GM23338 (cell line): ENCODE measurements around the gene PBLD. TPM values are rescaled to one million over a fixed set of nuclear protein-coding genes. Genes with fewer than 3 reads are reported as not detected.

Experiments
- ATAC-seq: fragments of 200-7000 bp; cut with Tn5 transposase; 3 replicates; pipeline ENCODE4 v1.9.1; 2020
- DNase-seq: peaks from one replicate; pipeline ENCODE4 v3.0.0-alpha.2; 2015; ENCODE audit warnings: low spot score
- H2AFZ ChIP-seq: fragments of 200-600 bp; sonication (generic); 2 replicates; pipeline ENCODE4 v1.8.0; 2016; ENCODE audit warnings: antibody characterized with exemption, mild to moderate bottlenecking, moderate library complexity
- H3F3A ChIP-seq: fragments of 200-600 bp; sonication (generic); replicated peaks from 2 replicates; pipeline ENCODE4 v1.8.0; 2017; ENCODE audit warnings: antibody characterized with exemption, mixed run types, low read depth
- H3K27ac ChIP-seq: fragments of 200-600 bp; sonication (generic); 2 replicates; pipeline ENCODE4 v1.6.1; 2016; ENCODE audit warnings: low read depth
- H3K27me3 ChIP-seq: fragments of 200-600 bp; sonication (generic); 2 replicates; pipeline ENCODE4 v1.8.0; 2016; ENCODE audit warnings: mild to moderate bottlenecking, mixed run types, moderate library complexity; ENCODE audit not compliant: insufficient read depth
- H3K36me3 ChIP-seq: fragments of 200-600 bp; sonication (generic); 2 replicates; pipeline ENCODE4 v1.8.0; 2016; ENCODE audit warnings: mild to moderate bottlenecking; ENCODE audit not compliant: insufficient read depth
- H3K4me1 ChIP-seq: fragments of 200-600 bp; sonication (generic); 2 replicates; pipeline ENCODE4 v1.8.0; 2016; ENCODE audit warnings: mild to moderate bottlenecking, moderate library complexity; ENCODE audit not compliant: insufficient read depth
- H3K4me2 ChIP-seq: fragments of 200-600 bp; sonication (generic); 2 replicates; pipeline ENCODE4 v1.7.1; 2017; ENCODE audit warnings: mixed run types
- H3K4me3 ChIP-seq: fragments of 200-600 bp; sonication (generic); 2 replicates; pipeline ENCODE4 v1.6.1; 2016; ENCODE audit warnings: mixed run types
- H3K79me2 ChIP-seq: fragments of 200-600 bp; sonication (generic); replicated peaks from 2 replicates; pipeline ENCODE4 v1.8.0; 2017; ENCODE audit warnings: mild to moderate bottlenecking; ENCODE audit not compliant: insufficient read depth
- H3K9me2 ChIP-seq: fragments of 200-600 bp; sonication (generic); 2 replicates; pipeline ENCODE4 v1.8.0; 2017; ENCODE audit not compliant: insufficient read depth
- H4K20me1 ChIP-seq: fragments of 200-600 bp; sonication (generic); replicated peaks from 2 replicates; pipeline ENCODE4 v1.8.0; 2017; ENCODE audit warnings: mild to moderate bottlenecking; ENCODE audit not compliant: insufficient read depth
- H3K27ac Mint-ChIP-seq: 2 replicates; pipeline ENCODE4 v1.8.0; 2020; ENCODE audit warnings: inconsistent platforms, mild to moderate bottlenecking, moderate library complexity, mixed read lengths
- H3K27me3 Mint-ChIP-seq: 3 replicates; pipeline ENCODE4 v1.8.0; 2022; ENCODE audit warnings: low read depth, mild to moderate bottlenecking, moderate library complexity, mixed read lengths, inconsistent platforms; ENCODE audit not compliant: insufficient read depth, poor library complexity
- H3K36me3 Mint-ChIP-seq: 3 replicates; pipeline ENCODE4 v1.8.0; 2021; ENCODE audit warnings: low read depth, mild to moderate bottlenecking, inconsistent platforms, moderate library complexity, mixed read lengths
- H3K4me1 Mint-ChIP-seq: 3 replicates; pipeline ENCODE4 v1.8.0; 2020; ENCODE audit warnings: mild to moderate bottlenecking, inconsistent platforms, mixed read lengths
- H3K4me3 Mint-ChIP-seq: 3 replicates; pipeline ENCODE4 v1.8.0; 2021; ENCODE audit warnings: moderate library complexity, mild to moderate bottlenecking, inconsistent platforms, mixed read lengths
- H3K9me3 Mint-ChIP-seq: 3 replicates; pipeline ENCODE4 v1.8.0; 2020; ENCODE audit warnings: moderate library complexity, mild to moderate bottlenecking, inconsistent platforms, mixed read lengths
- CTCF ChIP-seq, 2 experiments: fragments of 200-600 bp in 1 of 2; sonication (generic) in 1 of 2; conservative IDR thresholded peaks; 2 replicates each; pipeline versions ENCODE4 v1.5.1 to v1.6.1; 2016 to 2017; ENCODE audit warnings: antibody characterized with exemption in 2 of 2, low read depth in 2 of 2, mild to moderate bottlenecking in 2 of 2, moderate library complexity in 1 of 2
- EZH2phosphoT487 ChIP-seq: fragments of 200-600 bp; sonication (generic); IDR thresholded peaks from one replicate; pipeline ENCODE4 v1.8.1; 2018; ENCODE audit warnings: antibody characterized with exemption; ENCODE audit not compliant: unreplicated experiment
- JUNB ChIP-seq: IDR thresholded peaks from one replicate; pipeline ENCODE4 v1.6.1; 2016; ENCODE audit warnings: antibody characterized with exemption; ENCODE audit not compliant: unreplicated experiment
- NANOG ChIP-seq: IDR thresholded peaks from 2 replicates; pipeline ENCODE4 v1.6.1; 2016; ENCODE audit warnings: antibody characterized with exemption, borderline replicate concordance
- ZNF462 ChIP-seq: fragments of 250-450 bp; sonication (Bioruptor Pico); IDR thresholded peaks from 2 replicates; pipeline ENCODE4 v1.5.0; 2020; ENCODE audit warnings: mild to moderate bottlenecking, moderate library complexity
- polyA plus RNA-seq: library from polyadenylated mRNA; unstranded; fragments of >200 nt; fragmentation: Nextera tagmentation; extraction: Ambion mirVana; gene quantifications from 2 replicates; pipeline ENCODE4 v1.2.1, GENCODE V29; 2016
- total RNA-seq: library from RNA; depleted of rRNA; stranded (reverse); fragments of >200 nt; shearing (Covaris generic); gene quantifications from 2 replicates; pipeline ENCODE4 v1.2.3, GENCODE V29; 2014

Gene PBLD
- total and polyA plus RNA-seq, 2 experiments from 2014 or later, result 0.90 to 1.5 TPM

- H3K4me3 Mint-ChIP-seq, result no peak overlapping the region
- no peaks in the 10 kb centered on the region for H3K27me3 ChIP-seq
- H3K4me1 ChIP-seq, result no peaks in the 10 kb centered on the region
- no peak for TF ChIP-seq NANOG
- TF ChIP-seq JUNB, result no peak
- TF ChIP-seq EZH2phosphoT487, result no peak
- TF ChIP-seq CTCF (conservative IDR thresholded peaks at IDR 0.05; ENCODE audit: low read depth in 2 of 2), result no peak
- TF ChIP-seq ZNF462 (CRISPR knock-in tag), result no peak
- H3K27ac ChIP-seq, result no peak overlapping the region
- no peaks in the 10 kb centered on the region for H3K9me2 ChIP-seq
- H2AFZ ChIP-seq, result no peak overlapping the region
- no peak overlapping the region for H3K4me2 ChIP-seq
- no peaks in the 10 kb centered on the region for H4K20me1 ChIP-seq
- no peaks in the 10 kb centered on the region for H3F3A ChIP-seq
- no peaks in the 10 kb centered on the region for H3K9me3 Mint-ChIP-seq
- H3K36me3 Mint-ChIP-seq, result peaks cover 17% of the 10 kb centered on the region; the same call in 2 of the 3 replicates
- H3K27ac Mint-ChIP-seq, result no peak overlapping the region
- no peaks in the 10 kb centered on the region for H3K79me2 ChIP-seq
- H3K4me1 Mint-ChIP-seq, result no peaks in the 10 kb centered on the region
- no peak overlapping the region for H3K4me3 ChIP-seq
- peaks cover 9% of the 10 kb centered on the region; the same call in 1 of the 2 replicates for H3K36me3 ChIP-seq
- ATAC-seq (no peak), DNase-seq (no peak)
- H3K27me3 Mint-ChIP-seq, result peaks cover 1% of the 10 kb centered on the region
Measured at GRCh38 chr10:68359189-68359588, 26.5 kb upstream of the PBLD start.
